Lung (tissue), 12 donors: ENCODE data around the gene SMC4. TPM values are rescaled to one million over a fixed set of nuclear protein-coding genes. Genes with fewer than 3 reads are reported as not detected.

Source experiments
- ATAC-seq: fragments of 200-7000 bp; cut with Tn5 transposase; one replicate; pipeline ENCODE4 v1.9.1; 2020; ENCODE audit warnings: moderate number of reproducible peaks; ENCODE audit not compliant: insufficient read depth, low FRiP score
- DNase-seq, 3 donors: peaks; one replicate each; pipeline ENCODE4 v3.0.0-alpha.2; 2013 to 2017
- H3K27ac ChIP-seq, 2 donors: one replicate each; pipeline ENCODE4 v1.5.1; 2013; ENCODE audit warnings: mild to moderate bottlenecking in 2 of 2, moderate library complexity in 2 of 2, control low read depth in 1 of 2, inconsistent platforms in 1 of 2, low read depth in 1 of 2, low read length in 1 of 2
- H3K27me3 ChIP-seq, 3 donors: one replicate each; pipeline ENCODE4 v1.5.1; 2013; ENCODE audit warnings: low read length in 2 of 3; ENCODE audit not compliant: control insufficient read depth in 3 of 3, insufficient read depth in 3 of 3
- H3K36me3 ChIP-seq, 4 donors: one replicate each; pipeline ENCODE4 v1.5.1; 2013; ENCODE audit warnings: low read length in 4 of 4, mild to moderate bottlenecking in 1 of 4, moderate library complexity in 1 of 4; ENCODE audit not compliant: control insufficient read depth in 4 of 4, insufficient read depth in 4 of 4
- H3K4me1 ChIP-seq, 5 donors: one replicate each; pipeline ENCODE4 v1.5.1; 2013; ENCODE audit warnings: low read length in 5 of 5, mild to moderate bottlenecking in 2 of 5, moderate library complexity in 1 of 5; ENCODE audit not compliant: control insufficient read depth in 5 of 5, insufficient read depth in 5 of 5
- H3K4me3 ChIP-seq: one replicate; pipeline ENCODE4 v1.5.1; 2013; ENCODE audit warnings: mild to moderate bottlenecking, control low read depth, moderate library complexity
- H3K9ac ChIP-seq, 2 donors: one replicate each; pipeline ENCODE4 v1.5.1; 2013; ENCODE audit warnings: low read length in 2 of 2, control low read depth in 1 of 2; ENCODE audit not compliant: insufficient read depth in 1 of 2
- H3K9me3 ChIP-seq, 4 donors: one replicate each; pipeline ENCODE4 v1.5.1; 2013; ENCODE audit warnings: low read length in 3 of 4, mild to moderate bottlenecking in 1 of 4, moderate library complexity in 1 of 4; ENCODE audit not compliant: control insufficient read depth in 4 of 4, insufficient read depth in 3 of 4
- WGBS, 2 donors: extraction: QIAGEN DNeasy Blood & Tissue Kit; methylation state at CpG; one replicate each; pipeline ENCODE4 v1.1.7; 2013; 5-methylcytosine and 5-hydroxymethylcytosine counted together
- polyA plus RNA-seq, 2 donors: library from polyadenylated mRNA; stranded (reverse); fragments of 200-250 nt; gene quantifications; one replicate each; pipeline ENCODE4 v1.2.1, GENCODE V29; 2013
- total RNA-seq, 2 donors: library from RNA; depleted of rRNA in 1 of 2; stranded (reverse); fragments of >200 nt in 1 of 2; gene quantifications; one replicate each; pipeline ENCODE4 v1.2.1, GENCODE V29; 2014 to 2021
- TF ChIP-seq, protein P1 (sequence below): IDR thresholded peaks from 2 replicates; pipeline ENCODE4 v1.5.1; 2012; ENCODE audit warnings: mild to moderate bottlenecking; ENCODE audit errors: control extremely low read depth, extremely low read depth
- donor health status: control.
- donor health status: control.
- donor health status: Bipolar disorder and iron deficiency.
- donor health status: healthy.
- donor health status: DM: yes; HTN: yes; CAD: no.

Gene SMC4
- total and polyA plus RNA-seq, 4 donors: 13.0 to 258 (median 56.3) TPM

DNA sequence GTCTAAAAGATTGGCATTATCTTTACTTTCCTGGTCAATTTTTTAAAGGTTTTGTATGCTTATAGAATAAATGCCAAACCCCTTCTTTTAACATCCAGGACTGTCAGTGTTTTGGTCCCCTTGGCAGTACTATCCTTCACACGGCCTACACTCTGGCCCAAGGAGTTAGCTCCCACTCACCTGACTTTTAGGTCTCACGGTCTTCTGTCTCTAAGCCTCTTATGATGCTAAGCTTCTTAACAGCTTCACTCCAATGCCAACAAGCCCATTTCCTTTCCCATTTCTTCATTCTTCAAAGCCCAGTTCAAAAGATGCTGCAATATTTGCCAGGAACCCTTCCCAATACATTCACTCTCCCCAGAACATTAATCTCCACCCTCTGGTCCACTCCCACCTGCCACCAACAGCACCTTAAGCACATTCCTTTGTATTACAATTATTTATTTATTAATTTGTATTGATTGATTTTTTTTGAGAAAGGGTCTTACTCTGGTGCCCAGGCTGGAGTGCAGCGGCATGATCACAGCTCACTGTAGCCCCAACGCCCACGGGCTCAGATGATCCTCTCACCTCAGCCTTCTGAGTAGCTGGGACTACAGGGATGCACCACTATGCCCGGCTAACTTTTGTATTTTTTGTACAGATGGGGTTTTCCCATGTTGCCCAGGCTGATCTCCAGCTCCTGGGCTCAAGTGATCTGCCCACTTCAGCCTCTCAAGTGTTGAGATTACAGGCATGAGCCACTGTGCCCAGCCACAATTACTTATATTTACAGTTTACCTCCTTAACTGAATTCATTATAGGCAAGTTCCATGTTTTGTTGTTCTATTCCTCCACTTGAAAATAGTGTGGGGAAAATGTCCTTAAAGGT is 28.2 kb upstream of the SMC4 start:
- Histone ChIP-seq H3K4me3 (no peak overlapping the region), H3K27ac (no peak overlapping the region), H3K27me3 (no peaks in the 10 kb centered on the region), H3K9ac (no peak overlapping the region), H3K36me3 (peaks cover 0 to 9% (median 2%) of the 10 kb centered on the region in 4 donors), H3K9me3 (no peaks in the 10 kb centered on the region), H3K4me1 (no peaks in the 10 kb centered on the region)
- DNase-seq (peak in 2 of 3 donors; percentile 17 to 46), ATAC-seq (peak; percentile 71)
- WGBS, 2 donors: 81 to 88% methylated on average over 6 of the region's 6 CpGs
- TF ChIP-seq, protein P1, sequence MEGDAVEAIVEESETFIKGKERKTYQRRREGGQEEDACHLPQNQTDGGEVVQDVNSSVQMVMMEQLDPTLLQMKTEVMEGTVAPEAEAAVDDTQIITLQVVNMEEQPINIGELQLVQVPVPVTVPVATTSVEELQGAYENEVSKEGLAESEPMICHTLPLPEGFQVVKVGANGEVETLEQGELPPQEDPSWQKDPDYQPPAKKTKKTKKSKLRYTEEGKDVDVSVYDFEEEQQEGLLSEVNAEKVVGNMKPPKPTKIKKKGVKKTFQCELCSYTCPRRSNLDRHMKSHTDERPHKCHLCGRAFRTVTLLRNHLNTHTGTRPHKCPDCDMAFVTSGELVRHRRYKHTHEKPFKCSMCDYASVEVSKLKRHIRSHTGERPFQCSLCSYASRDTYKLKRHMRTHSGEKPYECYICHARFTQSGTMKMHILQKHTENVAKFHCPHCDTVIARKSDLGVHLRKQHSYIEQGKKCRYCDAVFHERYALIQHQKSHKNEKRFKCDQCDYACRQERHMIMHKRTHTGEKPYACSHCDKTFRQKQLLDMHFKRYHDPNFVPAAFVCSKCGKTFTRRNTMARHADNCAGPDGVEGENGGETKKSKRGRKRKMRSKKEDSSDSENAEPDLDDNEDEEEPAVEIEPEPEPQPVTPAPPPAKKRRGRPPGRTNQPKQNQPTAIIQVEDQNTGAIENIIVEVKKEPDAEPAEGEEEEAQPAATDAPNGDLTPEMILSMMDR: no peak

DNA sequence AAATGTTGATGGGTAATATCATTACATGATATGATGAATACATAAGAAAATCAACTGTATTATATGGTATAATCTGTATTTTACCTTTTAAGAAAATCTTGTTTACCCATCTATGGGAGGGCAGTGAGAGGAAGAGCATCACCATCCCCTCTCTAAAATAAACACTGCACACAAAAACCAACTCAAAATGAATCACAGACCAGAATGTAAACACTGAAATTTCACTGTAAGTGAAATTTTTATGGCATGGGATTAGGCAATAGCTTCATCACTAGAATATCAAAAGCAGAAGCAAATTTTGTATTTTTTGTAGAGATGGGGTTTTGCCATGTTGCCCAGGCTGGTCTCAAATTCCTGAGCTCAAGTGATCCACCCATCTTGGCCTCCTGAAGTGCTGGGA is 26.7 kb upstream of the SMC4 start:
- Histone ChIP-seq H3K4me1 (no peaks in the 10 kb centered on the region), H3K27ac (no peak overlapping the region), H3K36me3 (peaks cover 0 to 17% (median 4%) of the 10 kb centered on the region in 4 donors), H3K27me3 (no peaks in the 10 kb centered on the region), H3K4me3 (no peak overlapping the region), H3K9ac (no peak overlapping the region), H3K9me3 (no peaks in the 10 kb centered on the region)
- no peak for DNase-seq
- TF ChIP-seq, protein P1: no peak
- ATAC-seq: no peak

DNA sequence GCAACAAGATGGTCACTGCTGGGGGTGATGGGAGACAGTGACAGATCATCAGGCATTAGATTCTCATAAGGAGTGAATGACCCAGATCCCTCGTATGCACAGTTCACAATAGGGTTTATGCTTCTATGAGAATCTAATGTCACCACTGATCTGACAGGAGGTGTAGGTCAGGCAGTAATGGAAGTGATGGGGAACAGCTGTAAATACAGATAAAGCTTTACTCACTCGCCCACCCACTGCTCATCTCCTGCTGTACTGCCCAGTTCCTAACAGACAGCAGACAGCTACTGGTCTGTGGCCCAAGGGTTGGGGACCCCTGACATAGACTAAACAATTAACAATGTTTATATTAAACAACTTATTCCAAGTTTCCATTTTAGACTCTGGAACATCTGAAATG is 25.8 kb upstream of the SMC4 start:
- no peak for ATAC-seq
- Histone ChIP-seq H3K27me3 (no peaks in the 10 kb centered on the region), H3K36me3 (peaks cover 0 to 17% (median 4%) of the 10 kb centered on the region in 4 donors), H3K4me3 (no peak overlapping the region), H3K4me1 (no peaks in the 10 kb centered on the region), H3K27ac (no peak overlapping the region), H3K9ac (no peak overlapping the region), H3K9me3 (no peaks in the 10 kb centered on the region)
- TF ChIP-seq, protein P1: no peak
- no peak for DNase-seq
- 94 to 99% methylated on average over 2 of the region's 2 CpGs for WGBS, 2 donors
